Upper lobe of left lung (tissue), 6 donors: ENCODE data around the gene GNS. TPM values are rescaled to one million over a fixed set of nuclear protein-coding genes. Genes with fewer than 3 reads are reported as not detected.

Source experiments
- ATAC-seq, 2 donors: fragments of 200-7000 bp; cut with Tn5 transposase; one replicate each; pipeline ENCODE4 v1.9.1; 2022; ENCODE audit warnings: mild to moderate bottlenecking in 2 of 2, moderate library complexity in 2 of 2; ENCODE audit not compliant: low FRiP score in 2 of 2
- DNase-seq, 2 donors: peaks; one replicate each; pipeline ENCODE4 v3.0.0-alpha.2; 2019 to 2020
- H3K27ac ChIP-seq, 4 donors: fragments of 200-600 bp; sonication (generic); one replicate each; pipeline ENCODE4 v1.5.1; 2016 to 2019
- H3K27me3 ChIP-seq, 4 donors: fragments of 200-600 bp; sonication (generic); one replicate each; pipeline ENCODE4 v1.5.1; 2017 to 2019
- H3K36me3 ChIP-seq, 4 donors: fragments of 200-600 bp; sonication (generic); one replicate each; pipeline ENCODE4 v1.5.1; 2016 to 2019
- H3K4me1 ChIP-seq, 4 donors: fragments of 200-600 bp; sonication (generic); one replicate each; pipeline ENCODE4 v1.5.1; 2018 to 2019
- H3K4me3 ChIP-seq, 4 donors: fragments of 200-600 bp; sonication (generic); one replicate each; pipeline ENCODE4 v1.5.1; 2017 to 2019; ENCODE audit warnings: mild to moderate bottlenecking in 2 of 4, moderate library complexity in 1 of 4
- H3K9me3 ChIP-seq, 4 donors: fragments of 200-600 bp; sonication (generic); one replicate each; pipeline ENCODE4 v1.5.1; 2018 to 2019
- CTCF ChIP-seq, 6 experiments: fragments of 450-650 bp in 4 of 6; fragments of 200-600 bp in 2 of 6; sonication (generic) in 2 of 6; IDR thresholded peaks; one replicate each; pipeline ENCODE4 v1.5.1; 2016 to 2019; ENCODE audit warnings: antibody characterized with exemption in 6 of 6
- EP300 ChIP-seq, 4 donors: sonication (generic); formaldehyde crosslinking; IDR thresholded peaks; one replicate each; pipeline ENCODE4 v1.5.1; 2017; ENCODE audit warnings: antibody characterized with exemption in 4 of 4, control low read depth in 2 of 4
- POLR2A ChIP-seq, 4 donors: fragments of 450-650 bp; IDR thresholded peaks; one replicate each; pipeline ENCODE4 v1.5.1; 2016 to 2017; ENCODE audit warnings: antibody characterized with exemption in 4 of 4, mild to moderate bottlenecking in 2 of 4
- POLR2AphosphoS5 ChIP-seq, 2 donors: sonication (generic); formaldehyde crosslinking; IDR thresholded peaks; one replicate each; pipeline ENCODE4 v1.5.1; 2017; ENCODE audit warnings: antibody characterized with exemption in 2 of 2
- WGBS, 2 donors: methylation state at CpG; one replicate each; pipeline ENCODE4 v1.1.5; 2017 to 2018; 5-methylcytosine and 5-hydroxymethylcytosine counted together
- total RNA-seq, 6 donors: library from RNA; depleted of rRNA in 4 of 6; stranded (reverse); fragments of >200 nt in 4 of 6; gene quantifications; one replicate each; pipeline versions ENCODE4 v1.1.0 to v1.2.1, GENCODE V29; 2016 to 2021
- donor health status: DM: no; HTN: no; CAD: no; lungs with moderate emphysema.
- donor health status: DM: no; HTN: yes; CAD: no; lungs with severe emphysema.

Gene GNS
- total RNA-seq, 6 donors from 2014 or later, result 43.0 to 201 (median 135) TPM

GRCh38 chr12:64681200-64682052, 77.8 kb downstream of the GNS start:
- Histone ChIP-seq H3K36me3 (peaks cover 4 to 12% (median 10%) of the 10 kb centered on the region in 4 donors), H3K4me3 (no peak overlapping the region), H3K4me1 (peaks cover 45 to 68% (median 58%) of the 10 kb centered on the region in 4 donors), H3K27me3 (no peaks in the 10 kb centered on the region), H3K27ac (peak overlapping the region; percentile 37 to 79 (median 64)), H3K9me3 (no peaks in the 10 kb centered on the region)
- TF ChIP-seq EP300 (IDR thresholded peaks at IDR 0.05) (no peak), CTCF (IDR thresholded peaks at IDR 0.05) (no peak), POLR2A (IDR thresholded peaks at IDR 0.05) (no peak), POLR2AphosphoS5 (IDR thresholded peaks at IDR 0.05) (no peak)
- DNase-seq (no peak), ATAC-seq (no peak)
- WGBS, 2 donors, result 71 to 81% methylated on average over 5 of the region's 5 CpGs

GRCh38 chr12:64680235-64680634, 79.0 kb downstream of the GNS start:
- peaks cover 0 to 3% (median 2%) of the 10 kb centered on the region in 4 donors for H3K36me3 ChIP-seq
- H3K4me1 ChIP-seq, result peaks cover 51 to 80% (median 69%) of the 10 kb centered on the region in 4 donors
- DNase-seq (no peak), ATAC-seq (no peak)
- H3K4me3 ChIP-seq, result peak overlapping the region in 2 of 4 donors; percentile 3 to 25
- TF ChIP-seq POLR2AphosphoS5 (IDR thresholded peaks at IDR 0.05) (no peak), CTCF (IDR thresholded peaks at IDR 0.05) (no peak), EP300 (IDR thresholded peaks at IDR 0.05) (no peak), POLR2A (IDR thresholded peaks at IDR 0.05) (no peak)
- peak overlapping the region; percentile 53 to 79 (median 76) for H3K27ac ChIP-seq
- WGBS, 2 donors, result 46 to 69% methylated on average over 4 of the region's 4 CpGs
- H3K27me3 ChIP-seq, result no peaks in the 10 kb centered on the region
- no peaks in the 10 kb centered on the region for H3K9me3 ChIP-seq

GRCh38 chr12:64679487-64680001, 79.7 kb downstream of the GNS start:
- 20 to 23% methylated on average over 9 of the region's 9 CpGs for WGBS, 2 donors
- peak overlapping the region in 2 of 4 donors; percentile 2 to 25 for H3K4me3 ChIP-seq
- H3K27ac ChIP-seq, result peak overlapping the region; percentile 53 to 79 (median 76)
- ATAC-seq, result peak; percentile 82 to 92
- H3K36me3 ChIP-seq, result no peaks in the 10 kb centered on the region
- TF ChIP-seq POLR2A (IDR thresholded peaks at IDR 0.05), result peak in 1 of 4 donors; percentile 13
- TF ChIP-seq CTCF (IDR thresholded peaks at IDR 0.05), result no peak
- TF ChIP-seq POLR2AphosphoS5 (IDR thresholded peaks at IDR 0.05), result peak in 1 of 2 donors; percentile 56
- no peaks in the 10 kb centered on the region for H3K9me3 ChIP-seq
- H3K27me3 ChIP-seq, result no peaks in the 10 kb centered on the region
- H3K4me1 ChIP-seq, result peaks cover 56 to 87% (median 74%) of the 10 kb centered on the region in 4 donors
- peak in 1 of 2 donors; percentile 90 for DNase-seq

- no peaks in the 10 kb centered on the region for H3K27me3 ChIP-seq
- DNase-seq (no peak), ATAC-seq (no peak)
- no peaks in the 10 kb centered on the region for H3K9me3 ChIP-seq
- no peak for TF ChIP-seq POLR2AphosphoS5 (IDR thresholded peaks at IDR 0.05)
- no peak for TF ChIP-seq POLR2A (IDR thresholded peaks at IDR 0.05)
- WGBS, 2 donors, result 62 to 69% methylated on average over 5 of the region's 5 CpGs
- peaks cover 63 to 91% (median 79%) of the 10 kb centered on the region in 4 donors for H3K4me1 ChIP-seq
- peak overlapping the region; percentile 53 to 79 (median 76) for H3K27ac ChIP-seq
- no peak overlapping the region for H3K4me3 ChIP-seq
- H3K36me3 ChIP-seq, result no peaks in the 10 kb centered on the region
Measured at GRCh38 chr12:64678835-64679234, 80.4 kb downstream of the GNS start.

GRCh38 chr12:64678248-64678647, 81.0 kb downstream of the GNS start:
- DNase-seq, result no peak
- TF ChIP-seq CTCF (IDR thresholded peaks at IDR 0.05), result no peak
- no peak for TF ChIP-seq EP300 (IDR thresholded peaks at IDR 0.05)
- no peak for TF ChIP-seq POLR2A (IDR thresholded peaks at IDR 0.05)
- TF ChIP-seq POLR2AphosphoS5 (IDR thresholded peaks at IDR 0.05), result no peak
- Histone ChIP-seq H3K27ac (peak overlapping the region in 1 of 4 donors; percentile 76), H3K4me1 (peaks cover 64 to 92% (median 80%) of the 10 kb centered on the region in 4 donors), H3K9me3 (no peaks in the 10 kb centered on the region), H3K27me3 (no peaks in the 10 kb centered on the region), H3K4me3 (no peak overlapping the region), H3K36me3 (no peaks in the 10 kb centered on the region)
- WGBS, 2 donors, result 88% methylated on average over 2 of the region's 2 CpGs
- no peak for ATAC-seq
